Dermis lymphatic vessel endothelial cell (primary cell): ENCODE data around the gene PPP2R5D. TPM values are rescaled to one million over a fixed set of nuclear protein-coding genes. Genes with fewer than 3 reads are reported as not detected.

Source experiments
- total RNA-seq: library from RNA; depleted of rRNA; stranded (reverse); fragments of >200 nt; gene quantifications from 2 replicates; pipeline ENCODE4 v1.2.1, GENCODE V29; 2014

PPP2R5D gene
- 22.3 and 31.3 TPM in 2 replicates for total RNA-seq

GRCh38 chr6:42984001-42984923 is at the start of gene PPP2R5D:
PPP2R5D (plus strand) TSS chr6:42984570; CDS start chr6:42984678, 108 bp downstream.

GRCh38 chr6:42960243-42961019 is 23.9 kb upstream of the PPP2R5D start, which contains the start of gene GNMT:
GNMT (plus strand) TSS chr6:42960754; CDS start chr6:42960768, 14 bp downstream.

GRCh38 chr6:42978839-42979522 is 5.4 kb upstream of the PPP2R5D start, which contains the start of gene PEX6:
PEX6 (minus strand) TSS chr6:42979181; CDS start chr6:42979150, 31 bp downstream.

GRCh38 chr6:43013843-43014433 is 29.6 kb downstream of the PPP2R5D start, which contains the start of the genes KLHDC3 and MEA1:
KLHDC3 (plus strand) TSS chr6:43014249; CDS start chr6:43017193, 2,944 bp downstream.
MEA1 (minus strand) TSS chr6:43013946; CDS start chr6:43013813, 133 bp downstream.

GRCh38 chr6:43021270-43022047 is 37.1 kb downstream of the PPP2R5D start, which contains the start of gene RRP36:
RRP36 (plus strand) TSS chr6:43021623; CDS start chr6:43021655, 32 bp downstream.

GRCh38 chr6:43053545-43054205 is 69.3 kb downstream of the PPP2R5D start, which contains the start of gene CUL7:
CUL7 (minus strand) TSS chr6:43053851; CDS start chr6:43052788, 1,063 bp downstream.

GRCh38 chr6:43059168-43060033 is 75.0 kb downstream of the PPP2R5D start, which contains the start of the genes KLC4 and MRPL2:
KLC4 (plus strand) TSS chr6:43059631; CDS start chr6:43061336, 1,705 bp downstream.
MRPL2 (minus strand) TSS chr6:43059434; CDS start chr6:43059381, 53 bp downstream.

Other genes with a start within 250 kb of the PPP2R5D start
- gene TBCC, start 238.5 kb upstream of the PPP2R5D start, total RNA-seq, result 35.8 and 37.0 TPM in 2 replicates
- gene BICRAL, start 202.5 kb upstream of the PPP2R5D start, total RNA-seq, result 5.1 and 5.8 TPM in 2 replicates
- gene RPL7L1, start 105.0 kb upstream of the PPP2R5D start, total RNA-seq, result 96.3 and 122 TPM in 2 replicates
- gene PTCRA, start 68.5 kb upstream of the PPP2R5D start, total RNA-seq, result 0.17 TPM in 1 of 2 replicates, not detected in the other
- 24.3 and 29.0 TPM in 2 replicates for gene CNPY3, start 55.1 kb upstream of the PPP2R5D start, total RNA-seq
- gene GNMT, start 23.8 kb upstream of the PPP2R5D start, total RNA-seq, result 0.11 and 0.17 TPM in 2 replicates
- gene PEX6, start 5.4 kb upstream of the PPP2R5D start, total RNA-seq, result 11.8 and 28.6 TPM in 2 replicates
- 36.4 and 37.4 TPM in 2 replicates for gene MEA1, start 29.4 kb downstream of the PPP2R5D start, total RNA-seq
- 134 and 141 TPM in 2 replicates for gene KLHDC3, start 29.7 kb downstream of the PPP2R5D start, total RNA-seq
- 73.8 and 80.4 TPM in 2 replicates for gene RRP36, start 37.1 kb downstream of the PPP2R5D start, total RNA-seq
- gene CUL7, start 69.3 kb downstream of the PPP2R5D start, total RNA-seq, result 18.4 and 23.4 TPM in 2 replicates
- 11.3 and 11.5 TPM in 2 replicates for gene MRPL2, start 74.9 kb downstream of the PPP2R5D start, total RNA-seq
- gene KLC4, start 75.1 kb downstream of the PPP2R5D start, total RNA-seq, result 16.5 and 17.2 TPM in 2 replicates
- 28.2 and 39.6 TPM in 2 replicates for gene PTK7, start 91.7 kb downstream of the PPP2R5D start, total RNA-seq
- 11.8 TPM in 2 replicates for gene SRF, start 186.7 kb downstream of the PPP2R5D start, total RNA-seq
- 16.9 and 17.9 TPM in 2 replicates for gene CUL9, start 197.6 kb downstream of the PPP2R5D start, total RNA-seq
- gene DNPH1, start 244.9 kb downstream of the PPP2R5D start, total RNA-seq, result 44.8 and 59.2 TPM in 2 replicates